Mononuclear cell (primary cell): ENCODE results near the gene FCRL1. TPM values are rescaled to one million over a fixed set of nuclear protein-coding genes. Genes with fewer than 3 reads are reported as not detected.

Source experiments
- H3K27me3 ChIP-seq: 2 replicates; pipeline ENCODE4 v1.6.0; 2011; ENCODE audit warnings: low read length, control low read depth; ENCODE audit not compliant: insufficient read depth
- H3K4me1 ChIP-seq: 2 replicates; pipeline ENCODE4 v1.5.1; 2011; ENCODE audit warnings: mild to moderate bottlenecking, low read length, control low read depth; ENCODE audit not compliant: insufficient read depth
- H3K4me3 ChIP-seq: 2 replicates; pipeline ENCODE4 v1.5.1; 2011; ENCODE audit warnings: mild to moderate bottlenecking, low read length, moderate library complexity
- H3K9me3 ChIP-seq: 2 replicates; pipeline ENCODE4 v1.5.1; 2011; ENCODE audit warnings: low read depth, mild to moderate bottlenecking, control low read depth, low read length
- total RNA-seq: library from RNA; depleted of rRNA; stranded (reverse); fragments of >200 nt; gene quantifications from one replicate; pipeline ENCODE4 v1.2.3, GENCODE V29; 2012

FCRL1 gene, protein sequence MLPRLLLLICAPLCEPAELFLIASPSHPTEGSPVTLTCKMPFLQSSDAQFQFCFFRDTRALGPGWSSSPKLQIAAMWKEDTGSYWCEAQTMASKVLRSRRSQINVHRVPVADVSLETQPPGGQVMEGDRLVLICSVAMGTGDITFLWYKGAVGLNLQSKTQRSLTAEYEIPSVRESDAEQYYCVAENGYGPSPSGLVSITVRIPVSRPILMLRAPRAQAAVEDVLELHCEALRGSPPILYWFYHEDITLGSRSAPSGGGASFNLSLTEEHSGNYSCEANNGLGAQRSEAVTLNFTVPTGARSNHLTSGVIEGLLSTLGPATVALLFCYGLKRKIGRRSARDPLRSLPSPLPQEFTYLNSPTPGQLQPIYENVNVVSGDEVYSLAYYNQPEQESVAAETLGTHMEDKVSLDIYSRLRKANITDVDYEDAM
- total RNA-seq = 25.5 TPM

DNA sequence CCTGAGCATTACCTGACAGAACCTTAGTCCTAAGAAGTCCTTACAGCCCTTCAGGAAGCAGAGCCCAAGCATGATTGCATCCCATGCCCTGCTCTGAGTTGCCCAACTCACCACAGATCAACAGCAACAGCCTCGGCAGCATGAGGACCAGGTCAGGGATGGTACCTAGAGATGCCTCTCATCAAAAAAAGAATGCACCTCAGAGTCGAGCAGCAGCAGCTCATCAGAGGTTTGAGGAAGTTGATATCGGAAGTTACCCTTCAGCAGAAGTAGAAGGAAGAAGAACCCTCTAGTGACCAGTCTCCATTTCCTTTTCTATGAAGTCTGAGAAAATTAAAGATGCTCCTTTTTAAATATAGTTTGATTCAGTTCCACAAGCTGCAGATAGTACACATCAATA is at the start of gene FCRL1:
TSS of gene FCRL1 (minus strand) at position 225 of the 400 bp plus-strand sequence. CDS start at position 142, 83 bp downstream.
- H3K4me1 ChIP-seq = peaks cover 14% of the 10 kb centered on the region
- no peaks in the 10 kb centered on the region for H3K9me3 ChIP-seq
- no peaks in the 10 kb centered on the region for H3K27me3 ChIP-seq
- H3K4me3 ChIP-seq = peak within 1 kb of the TSS; percentile 36

- H3K27me3 ChIP-seq = no peaks in the 10 kb centered on the region
- H3K4me1 ChIP-seq = no peaks in the 10 kb centered on the region
- no peaks in the 10 kb centered on the region for H3K9me3 ChIP-seq
- no peak overlapping the region for H3K4me3 ChIP-seq
These were observed 48.7 kb upstream of the FCRL1 start for GRCh38 chr1:157868654-157869053.

DNA sequence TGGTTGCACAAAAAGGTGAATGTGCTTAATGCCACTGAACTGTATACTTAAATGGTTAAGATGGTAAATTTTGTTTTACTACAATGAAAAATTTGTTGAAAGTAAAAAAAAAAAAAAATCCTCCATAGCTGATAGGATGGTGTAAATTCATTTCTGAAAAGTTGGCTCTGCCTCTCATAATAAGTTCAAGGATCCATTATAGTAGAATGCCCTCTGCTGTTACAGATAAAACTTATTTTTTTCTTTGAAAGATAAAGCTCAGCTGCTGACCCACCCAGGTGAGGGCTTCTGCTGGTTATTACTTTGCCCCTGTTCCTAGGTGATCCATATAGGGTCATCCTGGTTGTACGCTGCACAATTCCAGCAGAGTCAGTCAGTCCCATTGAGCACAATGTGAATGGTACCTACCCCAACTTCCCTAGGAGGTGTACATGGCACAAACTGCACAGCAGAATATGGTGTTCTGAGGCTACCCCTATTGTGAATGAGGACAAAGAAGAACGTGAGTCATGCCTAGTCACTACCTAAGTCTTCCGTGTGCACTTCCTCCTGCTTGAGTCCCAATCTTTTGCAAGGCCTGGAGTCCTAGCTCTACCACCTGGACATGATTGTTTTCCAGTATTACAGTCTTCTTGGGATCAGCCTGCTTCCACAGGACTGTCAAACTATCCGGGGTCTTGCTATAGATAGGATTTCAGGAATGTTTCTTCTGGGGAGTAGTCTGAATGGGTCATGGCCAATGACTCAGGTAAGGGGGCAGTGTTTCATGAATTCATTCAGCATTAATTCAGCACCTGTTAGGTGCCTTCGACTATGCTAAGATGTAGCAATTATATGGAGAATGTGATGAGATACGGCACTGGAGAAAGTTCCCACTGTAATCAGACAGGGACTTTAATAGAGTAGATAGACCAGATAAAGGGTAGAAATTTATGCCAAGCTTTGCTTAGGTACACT is 42.5 kb upstream of the FCRL1 start:
- Histone ChIP-seq H3K9me3 (no peaks in the 10 kb centered on the region), H3K4me1 (no peaks in the 10 kb centered on the region), H3K4me3 (no peak overlapping the region), H3K27me3 (no peaks in the 10 kb centered on the region)

GRCh38 chr1:157856538-157856937 is 36.6 kb upstream of the FCRL1 start:
- no peaks in the 10 kb centered on the region for H3K27me3 ChIP-seq
- no peaks in the 10 kb centered on the region for H3K9me3 ChIP-seq
- no peaks in the 10 kb centered on the region for H3K4me1 ChIP-seq
- H3K4me3 ChIP-seq = no peak overlapping the region

DNA sequence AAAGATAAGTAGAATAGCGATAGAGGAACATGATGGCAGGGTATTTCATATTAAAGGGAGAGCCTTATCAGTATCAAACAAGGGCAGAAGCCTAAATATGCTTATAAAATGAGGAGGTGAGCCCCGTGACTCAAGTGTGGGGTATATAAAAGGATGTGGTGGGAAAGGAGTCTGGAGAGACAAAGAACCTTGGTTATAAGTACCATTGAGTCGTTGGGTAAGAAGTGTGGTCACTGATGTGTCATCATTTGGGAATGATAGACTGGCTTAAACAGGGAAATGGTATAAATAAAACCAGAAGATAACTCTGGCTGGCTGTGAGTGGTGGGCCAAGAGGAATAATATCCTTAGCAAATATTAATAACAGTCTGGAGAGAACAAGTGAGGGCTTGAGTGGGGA is 32.6 kb upstream of the FCRL1 start:
- no peaks in the 10 kb centered on the region for H3K9me3 ChIP-seq
- peaks cover 26% of the 10 kb centered on the region for H3K4me1 ChIP-seq
- no peaks in the 10 kb centered on the region for H3K27me3 ChIP-seq
- H3K4me3 ChIP-seq = no peak overlapping the region

DNA sequence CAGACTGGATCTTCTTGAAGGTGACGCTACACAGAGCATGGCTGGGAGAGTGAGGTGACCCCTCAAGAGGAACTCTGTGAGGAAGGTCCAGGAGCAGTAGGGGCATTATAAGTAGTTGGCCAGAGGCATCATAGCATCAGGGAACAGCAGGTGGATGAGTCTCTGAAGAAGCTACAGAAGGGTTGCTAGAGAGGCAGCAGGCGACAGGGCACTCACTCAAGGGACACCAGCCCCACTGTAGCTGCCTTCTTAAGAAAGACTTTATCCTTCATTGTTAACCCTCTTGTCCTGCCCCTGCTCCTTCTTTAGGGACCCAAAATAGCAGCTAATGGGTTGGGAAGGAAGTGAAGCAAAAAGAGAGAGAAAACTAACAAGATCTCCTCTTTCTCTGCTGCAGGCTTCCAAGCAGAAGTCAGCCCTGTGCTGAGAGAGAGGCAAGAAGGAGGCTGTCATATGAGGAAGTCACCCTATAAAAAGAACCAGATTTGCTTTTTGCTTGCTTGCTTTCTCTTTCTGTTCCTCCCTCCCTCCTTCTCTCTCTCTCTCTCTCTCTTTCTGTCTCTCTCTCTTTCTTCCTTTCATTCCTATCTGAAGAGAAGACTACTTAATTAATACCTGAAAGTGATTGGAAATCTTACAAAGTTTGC is 29.4 kb upstream of the FCRL1 start:
- Histone ChIP-seq H3K4me1 (peaks cover 32% of the 10 kb centered on the region), H3K27me3 (no peaks in the 10 kb centered on the region), H3K9me3 (no peaks in the 10 kb centered on the region), H3K4me3 (no peak overlapping the region)

DNA sequence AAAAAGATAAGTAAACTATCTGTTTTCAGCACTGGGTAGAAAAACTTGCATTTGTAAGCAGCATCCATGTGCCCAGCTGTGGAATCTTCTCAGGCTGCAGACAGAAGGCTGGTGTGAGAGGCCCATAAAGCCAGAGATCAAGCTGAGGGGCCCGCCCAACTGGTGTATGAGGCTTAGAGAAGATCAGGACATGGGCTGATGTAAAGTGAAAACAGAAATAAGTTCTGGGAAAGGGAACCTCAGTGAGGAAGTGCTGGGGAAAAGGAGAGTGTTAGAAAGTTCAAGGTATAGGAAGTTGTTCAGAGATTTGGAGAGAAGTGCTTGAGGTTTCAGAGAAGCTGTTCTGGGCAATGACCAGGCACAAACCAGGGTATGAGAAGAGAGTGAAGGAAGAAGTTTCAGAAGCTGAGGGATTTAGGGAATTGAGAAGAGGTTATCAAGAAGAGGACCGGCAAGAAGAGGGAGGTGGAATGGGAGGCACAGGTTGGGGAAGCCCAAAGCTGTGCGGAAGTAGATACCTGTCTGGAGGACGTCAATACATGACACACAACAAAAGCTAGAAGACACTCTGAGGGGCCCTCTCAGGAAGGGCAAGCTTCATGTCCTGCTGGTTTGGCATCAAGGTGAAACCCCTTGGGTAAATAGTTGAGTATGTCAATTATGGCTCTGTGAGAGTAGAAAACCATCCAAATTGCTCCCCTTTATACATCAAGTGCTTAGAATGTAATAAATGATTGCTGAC is 24.3 kb upstream of the FCRL1 start:
- Histone ChIP-seq H3K9me3 (no peaks in the 10 kb centered on the region), H3K27me3 (no peaks in the 10 kb centered on the region), H3K4me3 (no peak overlapping the region), H3K4me1 (peaks cover 30% of the 10 kb centered on the region)

- Histone ChIP-seq H3K4me1 (peaks cover 27% of the 10 kb centered on the region), H3K4me3 (no peak overlapping the region), H3K27me3 (no peaks in the 10 kb centered on the region), H3K9me3 (no peaks in the 10 kb centered on the region)
These were observed 23.0 kb upstream of the FCRL1 start for GRCh38 chr1:157842939-157843338.

DNA sequence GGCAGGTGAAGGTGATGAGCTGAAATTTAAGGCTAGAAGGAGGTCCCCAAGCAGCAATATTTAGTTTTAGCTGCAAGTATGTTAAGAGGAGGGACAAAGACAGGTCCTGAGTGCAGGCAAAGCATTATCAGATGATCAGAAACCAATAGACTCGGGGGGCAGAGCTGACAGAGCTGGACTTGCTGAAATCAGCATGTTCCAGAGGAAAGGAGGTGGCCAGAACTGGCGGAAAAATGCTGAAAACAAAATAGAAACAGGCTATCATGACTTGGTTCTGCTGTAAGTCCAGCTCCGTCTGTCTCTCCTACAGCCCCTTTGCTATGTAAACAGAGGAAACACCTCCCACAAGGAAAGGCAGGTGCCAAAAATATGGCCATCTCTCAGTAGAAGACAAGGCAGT is 21.8 kb upstream of the FCRL1 start, which contains the start of gene CD5L:
TSS of gene CD5L (minus strand) at position 101 of the 400 bp plus-strand sequence. CDS start 107 bp downstream, outside the sequence.
- Histone ChIP-seq H3K4me1 (peaks cover 27% of the 10 kb centered on the region), H3K9me3 (no peaks in the 10 kb centered on the region), H3K4me3 (no peak within 1 kb of the TSS), H3K27me3 (no peaks in the 10 kb centered on the region)

DNA sequence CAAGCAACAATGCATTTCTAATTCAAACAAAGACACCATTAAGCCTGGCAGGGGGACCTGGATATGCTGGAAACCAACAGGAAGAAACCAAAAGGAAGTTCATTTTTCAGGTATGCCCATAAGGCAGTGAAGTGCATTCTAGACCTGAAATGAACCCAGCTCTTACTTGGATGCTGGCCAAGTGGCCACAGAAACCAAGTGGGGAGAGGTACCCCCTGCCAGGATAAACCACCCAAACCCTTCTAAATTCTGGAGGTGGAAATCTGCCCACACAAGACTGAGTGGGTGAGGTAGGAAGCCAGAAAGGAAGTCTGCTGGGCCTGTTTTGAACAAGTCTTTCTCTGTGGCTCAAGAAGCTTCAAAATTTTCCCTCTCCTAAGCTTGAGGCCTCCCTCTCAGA is 19.0 kb upstream of the FCRL1 start:
- Histone ChIP-seq H3K27me3 (no peaks in the 10 kb centered on the region), H3K4me1 (peaks cover 16% of the 10 kb centered on the region), H3K4me3 (no peak overlapping the region), H3K9me3 (no peaks in the 10 kb centered on the region)

GRCh38 chr1:157834430-157834829 is 14.5 kb upstream of the FCRL1 start:
- H3K27me3 ChIP-seq = no peaks in the 10 kb centered on the region
- H3K4me1 ChIP-seq = peaks cover 8% of the 10 kb centered on the region
- H3K4me3 ChIP-seq = no peak overlapping the region
- H3K9me3 ChIP-seq = no peaks in the 10 kb centered on the region

DNA sequence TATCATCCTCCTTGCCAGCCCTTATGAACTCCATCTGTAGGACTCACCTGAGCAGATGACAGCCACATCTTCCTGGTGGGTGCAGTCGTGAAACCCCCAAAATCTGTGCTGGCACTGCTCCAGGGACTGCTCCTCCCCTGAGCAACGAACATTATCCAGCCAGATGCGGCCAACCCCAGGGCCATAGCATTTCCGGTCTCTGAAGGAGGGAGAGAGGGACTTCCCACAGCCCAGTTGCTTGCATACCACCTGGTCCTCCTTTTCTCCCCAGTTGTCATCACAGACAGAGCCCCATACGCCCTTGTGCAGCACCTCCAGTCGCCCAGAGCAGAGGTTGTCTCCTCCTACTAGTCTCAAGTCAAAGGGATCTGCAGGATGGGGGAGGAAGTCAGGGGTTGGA is 13.2 kb upstream of the FCRL1 start:
- no peaks in the 10 kb centered on the region for H3K9me3 ChIP-seq
- H3K4me1 ChIP-seq = peaks cover 4% of the 10 kb centered on the region
- H3K27me3 ChIP-seq = no peaks in the 10 kb centered on the region
- H3K4me3 ChIP-seq = no peak overlapping the region

- Histone ChIP-seq H3K27me3 (no peaks in the 10 kb centered on the region), H3K4me3 (no peak overlapping the region), H3K4me1 (peaks cover 4% of the 10 kb centered on the region), H3K9me3 (no peaks in the 10 kb centered on the region)
These were observed 12.2 kb upstream of the FCRL1 start for GRCh38 chr1:157831968-157832626.

- Histone ChIP-seq H3K4me1 (peaks cover 4% of the 10 kb centered on the region), H3K27me3 (no peaks in the 10 kb centered on the region), H3K4me3 (no peak overlapping the region), H3K9me3 (no peaks in the 10 kb centered on the region)
These were observed 11.0 kb upstream of the FCRL1 start for GRCh38 chr1:157830887-157831286.
